ENCODE data around the gene C1QTNF6. TPM values are rescaled to one million over a fixed set of nuclear protein-coding genes. Genes with fewer than 3 reads are reported as not detected.

Gene C1QTNF6
- total RNA-seq, 1 experiment from 2014 or later, result 85.9 TPM

- Histone ChIP-seq H3K36me3 (ENCODE audit: low read depth) (no peaks in the 10 kb centered on the region), H3F3A (ENCODE audit: insufficient read depth, low read depth) (peaks cover 11% of the 10 kb centered on the region; the same call in 1 of the 2 replicates), H3K4me2 (no peak overlapping the region), H2AFZ (no peak overlapping the region), H3K27me3 (ENCODE audit: insufficient read depth, low read depth) (no peaks in the 10 kb centered on the region), H3K27ac (no peak overlapping the region), H3K79me2 (ENCODE audit: low read depth) (no peaks in the 10 kb centered on the region), H4K20me1 (ENCODE audit: insufficient read depth) (no peaks in the 10 kb centered on the region), H3K9me2 (ENCODE audit: insufficient read depth) (no peaks in the 10 kb centered on the region), H3K4me3 (no peak overlapping the region), H3K4me1 (replicated peaks; ENCODE audit: insufficient read depth) (peaks cover 9% of the 10 kb centered on the region), H3K9me3 (ENCODE audit: insufficient read depth, low read depth) (no peaks in the 10 kb centered on the region)
- no peak for TF ChIP-seq EZH2 (IDR thresholded peaks at IDR 0.05; ENCODE audit: low read depth)
- TF ChIP-seq CTCF (conservative IDR thresholded peaks at IDR 0.05), result no peak
- intact Hi-C loops (cut with micrococcal nuclease; ENCODE audit: unreplicated experiment), result loop anchor here (5.0 kb wide), 1 partner anchor 40 kb away; no protein-coding TSS in a partner anchor
- no TSS peak for BruUV-seq (replicated peaks)
- no peak for DNase-seq
- POLR2A ChIA-PET (ENCODE audit: unreplicated experiment), result no interaction called here
- CTCF ChIA-PET, result no interaction called here
Measured at GRCh38 chr22:37156686-37157435, 31.2 kb downstream of the C1QTNF6 start.

GRCh38 chr22:37155971-37156370 lies 32.1 kb downstream of the C1QTNF6 start:
- intact Hi-C loops (cut with micrococcal nuclease; ENCODE audit: unreplicated experiment), result loop anchor here (5.0 kb wide), 1 partner anchor 41 kb away; no protein-coding TSS in a partner anchor
- TF ChIP-seq CTCF (conservative IDR thresholded peaks at IDR 0.05) (no peak), EZH2 (IDR thresholded peaks at IDR 0.05; ENCODE audit: low read depth) (no peak)
- no peak overlapping the region for H2AFZ ChIP-seq
- H3K4me1 ChIP-seq (replicated peaks; ENCODE audit: insufficient read depth), result peaks cover 9% of the 10 kb centered on the region
- no peaks in the 10 kb centered on the region for H3K27me3 ChIP-seq (ENCODE audit: insufficient read depth, low read depth)
- POLR2A ChIA-PET (ENCODE audit: unreplicated experiment), result no interaction called here
- H3K79me2 ChIP-seq (ENCODE audit: low read depth), result no peaks in the 10 kb centered on the region
- H3K4me2 ChIP-seq, result no peak overlapping the region
- no TSS peak for BruUV-seq (replicated peaks)
- CTCF ChIA-PET, result interaction anchor here (0.6 kb wide), 2 partner anchors 43 to 300 kb away, joined by 3 to 11 read pairs; no protein-coding TSS in a partner anchor
- H3K36me3 ChIP-seq (ENCODE audit: low read depth), result no peaks in the 10 kb centered on the region
- H4K20me1 ChIP-seq (ENCODE audit: insufficient read depth), result no peaks in the 10 kb centered on the region
- no peak overlapping the region for H3K27ac ChIP-seq
- H3K9me3 ChIP-seq (ENCODE audit: insufficient read depth, low read depth), result no peaks in the 10 kb centered on the region
- no peak for DNase-seq
- H3K9me2 ChIP-seq (ENCODE audit: insufficient read depth), result no peaks in the 10 kb centered on the region
- H3F3A ChIP-seq (ENCODE audit: insufficient read depth, low read depth), result peaks cover 11% of the 10 kb centered on the region; the same call in 1 of the 2 replicates
- no peak overlapping the region for H3K4me3 ChIP-seq

GRCh38 chr22:37154925-37155712 lies 32.9 kb downstream of the C1QTNF6 start:
- peak in 1 of 2 experiments; percentile 64 for DNase-seq
- H3K4me1 ChIP-seq (replicated peaks; ENCODE audit: insufficient read depth), result peaks cover 9% of the 10 kb centered on the region
- no peak for TF ChIP-seq CTCF (conservative IDR thresholded peaks at IDR 0.05)
- no peak for TF ChIP-seq EZH2 (IDR thresholded peaks at IDR 0.05; ENCODE audit: low read depth)
- no peaks in the 10 kb centered on the region for H3K9me2 ChIP-seq (ENCODE audit: insufficient read depth)
- H3F3A ChIP-seq (ENCODE audit: insufficient read depth, low read depth), result peaks cover 15% of the 10 kb centered on the region; the same call in 1 of the 2 replicates
- H3K9me3 ChIP-seq (ENCODE audit: insufficient read depth, low read depth), result peaks cover 3% of the 10 kb centered on the region; the same call in 1 of the 2 replicates
- no peaks in the 10 kb centered on the region for H4K20me1 ChIP-seq (ENCODE audit: insufficient read depth)
- no peaks in the 10 kb centered on the region for H3K36me3 ChIP-seq (ENCODE audit: low read depth)
- no TSS peak for BruUV-seq (replicated peaks)
- no peak overlapping the region for H2AFZ ChIP-seq
- no peak overlapping the region for H3K4me3 ChIP-seq
- H3K4me2 ChIP-seq, result no peak overlapping the region
- intact Hi-C loops (cut with micrococcal nuclease; ENCODE audit: unreplicated experiment), result loop anchor here (5.0 kb wide), 1 partner anchor 42 kb away; no protein-coding TSS in a partner anchor
- no peak overlapping the region for H3K27ac ChIP-seq
- POLR2A ChIA-PET (ENCODE audit: unreplicated experiment), result no interaction called here
- CTCF ChIA-PET, result interaction anchor here (0.6 kb wide), 1 partner anchor 45 kb away, joined by 7 read pairs; no protein-coding TSS in a partner anchor
- no peaks in the 10 kb centered on the region for H3K27me3 ChIP-seq (ENCODE audit: insufficient read depth, low read depth)
- H3K79me2 ChIP-seq (ENCODE audit: low read depth), result no peaks in the 10 kb centered on the region

All from PC-9 (cell line).